ENCODE results near the gene FLRT2. TPM values are rescaled to one million over a fixed set of nuclear protein-coding genes. Genes with fewer than 3 reads are reported as not detected.

Gene FLRT2
- total and polyA plus RNA-seq, 2 donors (not counting 1 experiment from before 2014, with no cell fraction given), result not detected

GRCh38 chr14:85580536-85581140 lies 50.7 kb downstream of the FLRT2 start:
- no peak overlapping the region for H2AFZ ChIP-seq (ENCODE audit: insufficient read depth, low read depth, low read length, poor library complexity, severe bottlenecking)
- no CpG with 5 or more reads among the region's 8 CpGs for WGBS (ENCODE audit: insufficient coverage)
- Mint-ChIP-seq H3K27me3 (no peaks in the 10 kb centered on the region), H3K27ac (no peak overlapping the region), H3K4me3 (no peak overlapping the region), H3K4me1 (no peaks in the 10 kb centered on the region), H3K9me3 (ENCODE audit: insufficient read depth) (no peaks in the 10 kb centered on the region)
- ATAC-seq (ENCODE audit: low read depth) (no peak), DNase-seq (no peak)
- intact Hi-C loops (cut with micrococcal nuclease), result no loop called here
- H3K4me3 ChIP-seq (ENCODE audit: control extremely low read depth in 1 of 5, extremely low read depth in 1 of 5, insufficient read depth in 1 of 5, low read depth in 2 of 5, low read length in 4 of 5), result no peak overlapping the region
- H3K27ac ChIP-seq (ENCODE audit: low read length in 2 of 2), result no peak overlapping the region
- TF ChIP-seq EZH2 (IDR thresholded peaks at IDR 0.05; ENCODE audit: borderline replicate concordance, insufficient read depth, low read depth, low read length, poor library complexity, severe bottlenecking), result no peak
- TF ChIP-seq CTCF (IDR thresholded peaks at IDR 0.05), result no peak
- no peaks in the 10 kb centered on the region for H3K27me3 ChIP-seq (replicated peaks in 1 of 4; ENCODE audit: control extremely low read depth in 1 of 4, control insufficient read depth in 3 of 4, insufficient read depth in 4 of 4, low read length in 3 of 4)
- no peak overlapping the region for H3K4me2 ChIP-seq (replicated peaks; ENCODE audit: low read depth, low read length, poor library complexity, severe bottlenecking)
- ChIA-PET CTCF (no interaction called here), POLR2A (no interaction called here)
- no peak overlapping the region for H3K9ac ChIP-seq (ENCODE audit: low read length)
- no peaks in the 10 kb centered on the region for H3K36me3 ChIP-seq (replicated peaks in 1 of 2; ENCODE audit: control extremely low read depth in 1 of 2, control insufficient read depth in 1 of 2, extremely low read depth in 1 of 2, insufficient read depth in 2 of 2, low read length in 1 of 2)
- no peaks in the 10 kb centered on the region for H3K9me3 ChIP-seq (ENCODE audit: control extremely low read depth in 1 of 3, control insufficient read depth in 2 of 3, insufficient read depth in 1 of 3, low read length in 2 of 3)
- H3K79me2 ChIP-seq (ENCODE audit: control insufficient read depth, insufficient read depth, low read length), result no peaks in the 10 kb centered on the region
- H4K20me1 ChIP-seq (ENCODE audit: control insufficient read depth, insufficient read depth, low read length, poor library complexity, severe bottlenecking), result no peaks in the 10 kb centered on the region
- no peaks in the 10 kb centered on the region for H3K4me1 ChIP-seq (ENCODE audit: control insufficient read depth in 2 of 2, insufficient read depth in 2 of 2, low read length in 2 of 2)

- ATAC-seq (ENCODE audit: low read depth) (no peak), DNase-seq (no peak)
- ChIA-PET POLR2A (no interaction called here), CTCF (no interaction called here)
- no peaks in the 10 kb centered on the region for H3K9me3 ChIP-seq (ENCODE audit: control extremely low read depth in 1 of 3, control insufficient read depth in 2 of 3, insufficient read depth in 1 of 3, low read length in 2 of 3)
- no peak overlapping the region for H3K9ac ChIP-seq (ENCODE audit: low read length)
- no peaks in the 10 kb centered on the region for H3K27me3 ChIP-seq (replicated peaks in 1 of 4; ENCODE audit: control extremely low read depth in 1 of 4, control insufficient read depth in 3 of 4, insufficient read depth in 4 of 4, low read length in 3 of 4)
- H3K36me3 ChIP-seq (replicated peaks in 1 of 2; ENCODE audit: control extremely low read depth in 1 of 2, control insufficient read depth in 1 of 2, extremely low read depth in 1 of 2, insufficient read depth in 2 of 2, low read length in 1 of 2), result no peaks in the 10 kb centered on the region
- H3K79me2 ChIP-seq (ENCODE audit: control insufficient read depth, insufficient read depth, low read length), result no peaks in the 10 kb centered on the region
- H3K27ac Mint-ChIP-seq, result no peak overlapping the region
- TF ChIP-seq EZH2 (IDR thresholded peaks at IDR 0.05; ENCODE audit: borderline replicate concordance, insufficient read depth, low read depth, low read length, poor library complexity, severe bottlenecking), result no peak
- TF ChIP-seq CTCF (IDR thresholded peaks at IDR 0.05), result no peak
- no peak overlapping the region for H3K4me3 ChIP-seq (ENCODE audit: control extremely low read depth in 1 of 5, extremely low read depth in 1 of 5, insufficient read depth in 1 of 5, low read depth in 2 of 5, low read length in 4 of 5)
- no peak overlapping the region for H3K4me3 Mint-ChIP-seq
- intact Hi-C loops (cut with micrococcal nuclease), result no loop called here
- H3K27me3 Mint-ChIP-seq, result no peaks in the 10 kb centered on the region
- no peaks in the 10 kb centered on the region for H3K9me3 Mint-ChIP-seq (ENCODE audit: insufficient read depth)
- H3K4me2 ChIP-seq (replicated peaks; ENCODE audit: low read depth, low read length, poor library complexity, severe bottlenecking), result no peak overlapping the region
- H3K27ac ChIP-seq (ENCODE audit: low read length in 2 of 2), result no peak overlapping the region
- H3K4me1 Mint-ChIP-seq, result no peaks in the 10 kb centered on the region
- no peaks in the 10 kb centered on the region for H4K20me1 ChIP-seq (ENCODE audit: control insufficient read depth, insufficient read depth, low read length, poor library complexity, severe bottlenecking)
- no CpG with 5 or more reads among the region's 1 CpG for WGBS (ENCODE audit: insufficient coverage)
- no peak overlapping the region for H2AFZ ChIP-seq (ENCODE audit: insufficient read depth, low read depth, low read length, poor library complexity, severe bottlenecking)
- H3K4me1 ChIP-seq (ENCODE audit: control insufficient read depth in 2 of 2, insufficient read depth in 2 of 2, low read length in 2 of 2), result no peaks in the 10 kb centered on the region
Observed at GRCh38 chr14:85581691-85582090, 51.7 kb downstream of the FLRT2 start.

All from B cell (primary cell).